HEK293T (cell line): ENCODE results near the gene AVPR1B.

Experiments used
- BHLHE40 ChIP-seq: fragments of 450-650 bp; IDR thresholded peaks from 2 replicates; pipeline ENCODE4 v1.6.1; 2016; ENCODE audit warnings: mild to moderate bottlenecking, moderate library complexity, borderline replicate concordance
- ELF4 ChIP-seq: fragments of 450-650 bp; IDR thresholded peaks from 2 replicates; pipeline ENCODE4 v1.6.1; 2017; ENCODE audit warnings: antibody characterized with exemption
- FOXK2 ChIP-seq: fragments of 450-650 bp; IDR thresholded peaks from 2 replicates; pipeline ENCODE4 v1.6.1; 2016; ENCODE audit warnings: mild to moderate bottlenecking
- FOXM1 ChIP-seq: fragments of 450-650 bp; IDR thresholded peaks from 2 replicates; pipeline ENCODE4 v1.6.1; 2017; ENCODE audit warnings: mild to moderate bottlenecking, borderline replicate concordance
- HDGF ChIP-seq: fragments of 450-650 bp; IDR thresholded peaks from 2 replicates; pipeline ENCODE4 v1.6.1; 2017; ENCODE audit warnings: antibody characterized with exemption, borderline replicate concordance
- L3MBTL2 ChIP-seq: fragments of 450-650 bp; conservative IDR thresholded peaks from 2 replicates; pipeline ENCODE4 v1.6.1; 2016; ENCODE audit warnings: mild to moderate bottlenecking
- LEF1 ChIP-seq: fragments of 450-650 bp; IDR thresholded peaks from 2 replicates; pipeline ENCODE4 v1.6.1; 2017; ENCODE audit warnings: mild to moderate bottlenecking, borderline replicate concordance
- SP1 ChIP-seq: fragments of 450-650 bp; IDR thresholded peaks from 2 replicates; pipeline ENCODE4 v1.6.1; 2017
- SUZ12 ChIP-seq: fragments of 450-650 bp; IDR thresholded peaks from 2 replicates; pipeline ENCODE4 v1.6.1; 2016; ENCODE audit warnings: mild to moderate bottlenecking
- ZNF384 ChIP-seq: fragments of 450-650 bp; IDR thresholded peaks from 2 replicates; pipeline ENCODE4 v1.6.1; 2016
- TF ChIP-seq, protein P1 (sequence below): fragments of 450-650 bp; IDR thresholded peaks from 2 replicates; pipeline ENCODE4 v1.6.1; 2016

DNA sequence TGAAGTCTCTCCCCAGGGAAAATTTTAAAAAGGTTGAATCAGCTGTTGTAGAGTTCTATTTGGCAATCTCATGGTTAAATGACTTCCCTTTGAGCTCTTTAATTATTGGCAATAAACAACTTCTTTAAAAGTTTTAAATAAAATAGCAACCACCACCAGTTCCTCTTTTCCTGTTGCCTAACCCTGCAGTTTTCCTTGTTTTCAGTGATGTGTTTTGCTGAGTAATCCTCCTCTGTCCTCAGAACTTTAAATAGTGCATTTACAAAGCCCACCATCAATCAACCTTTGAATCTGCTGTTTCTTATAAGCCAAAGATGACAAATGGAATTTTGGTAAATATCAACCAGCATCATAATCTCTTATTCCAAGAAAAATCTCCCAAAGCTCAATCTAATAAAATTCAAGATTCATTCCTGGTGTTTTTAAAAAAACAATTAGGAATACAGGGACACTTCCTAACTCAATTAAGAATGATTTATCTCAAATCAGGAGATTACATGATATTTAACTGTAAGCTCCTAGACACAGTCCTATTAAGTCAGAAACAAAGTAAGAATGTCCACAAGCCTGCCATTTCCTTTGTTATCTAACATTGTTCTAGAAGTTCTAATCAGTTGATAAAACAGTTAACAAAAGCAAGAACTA lies 14.8 kb downstream of the AVPR1B start:
- no peak for TF ChIP-seq HDGF
- TF ChIP-seq FOXK2: no peak
- no peak for TF ChIP-seq LEF1
- TF ChIP-seq SP1: no peak
- no peak for TF ChIP-seq SUZ12
- no peak for TF ChIP-seq ELF4
- no peak for TF ChIP-seq FOXM1
- TF ChIP-seq, protein P1, sequence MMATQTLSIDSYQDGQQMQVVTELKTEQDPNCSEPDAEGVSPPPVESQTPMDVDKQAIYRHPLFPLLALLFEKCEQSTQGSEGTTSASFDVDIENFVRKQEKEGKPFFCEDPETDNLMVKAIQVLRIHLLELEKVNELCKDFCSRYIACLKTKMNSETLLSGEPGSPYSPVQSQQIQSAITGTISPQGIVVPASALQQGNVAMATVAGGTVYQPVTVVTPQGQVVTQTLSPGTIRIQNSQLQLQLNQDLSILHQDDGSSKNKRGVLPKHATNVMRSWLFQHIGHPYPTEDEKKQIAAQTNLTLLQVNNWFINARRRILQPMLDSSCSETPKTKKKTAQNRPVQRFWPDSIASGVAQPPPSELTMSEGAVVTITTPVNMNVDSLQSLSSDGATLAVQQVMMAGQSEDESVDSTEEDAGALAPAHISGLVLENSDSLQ: no peak
- TF ChIP-seq L3MBTL2: no peak
- no peak for TF ChIP-seq BHLHE40
- no peak for TF ChIP-seq ZNF384
